GM12801 (cell line): ENCODE results near the gene LRRN4CL.

ENCODE experiments used
- TF ChIP-seq, protein P1 (sequence below): IDR thresholded peaks from one replicate; pipeline ENCODE4 v1.5.1; 2011; ENCODE audit warnings: control low read depth; ENCODE audit not compliant: insufficient read length; ENCODE audit errors: extremely low read depth

LRRN4CL gene

DNA sequence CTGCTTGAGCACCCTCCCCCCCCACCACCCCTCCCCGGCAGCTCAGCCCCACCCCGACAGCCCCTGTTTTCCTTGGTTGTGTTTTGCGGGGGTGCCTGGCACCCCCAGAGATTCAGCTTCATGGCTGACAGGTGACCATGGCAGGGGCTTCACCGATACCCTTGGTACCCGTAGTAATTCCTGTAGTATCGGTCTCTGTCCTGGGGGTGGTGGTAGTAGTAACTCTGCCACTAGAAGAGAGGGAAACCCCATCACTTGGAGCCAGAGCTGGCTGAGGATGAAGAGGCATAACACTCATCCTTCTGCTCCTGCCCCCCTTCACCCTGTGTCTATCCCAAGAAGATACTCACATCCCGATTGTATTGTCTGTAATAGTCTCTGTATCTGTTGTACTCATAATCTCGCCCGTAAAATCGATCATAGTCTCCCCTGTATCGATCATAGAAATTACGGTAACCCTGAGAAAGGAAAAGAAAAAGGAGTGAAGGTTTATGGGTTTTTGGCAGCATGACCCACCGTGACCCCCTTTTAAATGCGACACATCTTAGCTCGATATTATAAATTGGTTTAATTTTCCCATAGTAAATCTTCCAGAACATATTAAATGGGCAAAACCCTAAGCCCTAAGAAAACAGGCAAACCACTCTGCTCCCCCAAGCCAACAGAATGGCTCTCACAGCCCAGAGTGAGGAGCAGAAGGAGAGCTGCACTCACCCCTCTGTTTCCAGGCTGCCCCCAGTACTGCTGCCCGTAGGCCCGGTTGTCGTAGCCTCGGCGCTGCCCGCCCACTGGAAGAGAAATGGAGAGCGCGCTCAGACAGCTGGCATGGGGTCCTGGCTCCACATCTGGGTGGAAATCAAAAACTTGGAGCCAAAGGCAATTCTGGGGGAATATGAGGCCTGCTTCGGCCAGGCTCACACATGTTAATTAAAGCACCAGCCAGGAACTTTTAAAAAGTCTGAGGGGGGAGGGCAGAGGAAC is 26.1 kb upstream of the LRRN4CL start:
- TF ChIP-seq, protein P1, sequence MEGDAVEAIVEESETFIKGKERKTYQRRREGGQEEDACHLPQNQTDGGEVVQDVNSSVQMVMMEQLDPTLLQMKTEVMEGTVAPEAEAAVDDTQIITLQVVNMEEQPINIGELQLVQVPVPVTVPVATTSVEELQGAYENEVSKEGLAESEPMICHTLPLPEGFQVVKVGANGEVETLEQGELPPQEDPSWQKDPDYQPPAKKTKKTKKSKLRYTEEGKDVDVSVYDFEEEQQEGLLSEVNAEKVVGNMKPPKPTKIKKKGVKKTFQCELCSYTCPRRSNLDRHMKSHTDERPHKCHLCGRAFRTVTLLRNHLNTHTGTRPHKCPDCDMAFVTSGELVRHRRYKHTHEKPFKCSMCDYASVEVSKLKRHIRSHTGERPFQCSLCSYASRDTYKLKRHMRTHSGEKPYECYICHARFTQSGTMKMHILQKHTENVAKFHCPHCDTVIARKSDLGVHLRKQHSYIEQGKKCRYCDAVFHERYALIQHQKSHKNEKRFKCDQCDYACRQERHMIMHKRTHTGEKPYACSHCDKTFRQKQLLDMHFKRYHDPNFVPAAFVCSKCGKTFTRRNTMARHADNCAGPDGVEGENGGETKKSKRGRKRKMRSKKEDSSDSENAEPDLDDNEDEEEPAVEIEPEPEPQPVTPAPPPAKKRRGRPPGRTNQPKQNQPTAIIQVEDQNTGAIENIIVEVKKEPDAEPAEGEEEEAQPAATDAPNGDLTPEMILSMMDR = no peak

DNA sequence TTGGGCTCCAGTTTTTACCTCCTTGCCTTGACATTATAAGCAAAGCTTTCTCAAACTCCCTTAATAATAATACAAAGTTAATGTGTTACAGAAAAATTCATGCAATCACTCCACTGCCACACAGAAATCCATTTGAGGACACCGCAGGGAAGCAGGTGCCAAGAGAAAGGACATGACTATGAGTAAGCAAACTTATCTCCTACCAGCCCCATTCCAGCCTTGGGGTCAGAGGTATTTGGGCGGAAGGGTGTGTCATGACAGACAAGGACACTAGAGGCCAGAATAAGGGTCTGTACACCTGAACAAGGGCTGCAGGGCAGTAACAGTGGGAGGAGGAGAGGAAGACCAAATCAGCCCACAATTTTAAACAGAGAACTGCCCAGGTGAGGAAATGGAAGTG is 24.0 kb upstream of the LRRN4CL start:
- TF ChIP-seq, protein P1 = no peak

DNA sequence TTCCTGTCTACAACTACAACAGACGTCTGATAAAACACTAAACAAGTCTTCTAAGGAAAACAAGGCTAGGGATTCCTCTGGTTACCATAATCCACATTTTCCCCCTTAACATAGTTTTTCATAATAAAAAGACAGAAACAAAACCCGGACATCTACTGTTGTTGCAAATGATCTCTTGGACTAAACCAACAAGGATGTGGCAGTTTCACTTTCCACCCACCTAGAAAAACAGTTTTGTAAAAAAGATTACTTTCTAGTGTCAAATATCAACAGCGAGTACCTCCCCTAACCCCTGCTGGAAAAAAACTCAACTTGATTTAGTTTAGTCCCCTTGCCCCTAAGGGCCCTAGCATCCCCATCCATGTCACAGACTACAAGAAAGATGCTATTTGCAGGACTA is 23.5 kb upstream of the LRRN4CL start:
- TF ChIP-seq, protein P1 = no peak

DNA sequence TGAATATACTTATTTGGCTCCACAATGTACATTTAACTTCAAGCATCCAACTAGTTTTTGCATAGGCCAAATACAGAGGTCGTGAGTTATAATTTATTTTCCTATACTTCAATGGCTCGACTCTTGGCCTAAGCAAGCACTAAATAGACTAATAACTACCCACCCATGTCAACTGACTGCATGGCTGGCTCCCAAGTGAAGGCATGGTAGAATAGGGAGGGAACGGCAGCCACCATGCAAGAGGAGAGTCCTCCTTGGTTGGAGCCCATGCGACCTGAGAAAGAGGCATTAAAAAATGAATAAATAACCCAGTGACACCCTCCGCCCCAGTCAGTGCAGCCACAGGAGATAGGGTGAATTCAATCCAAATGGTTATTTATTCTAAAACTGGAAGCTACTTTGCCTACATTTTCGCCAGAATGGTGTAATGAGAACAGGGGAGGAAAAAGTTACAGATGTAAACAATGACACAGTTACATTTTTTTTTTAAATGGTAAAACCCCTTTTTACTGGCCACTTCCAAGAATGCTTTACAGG is 23.0 kb upstream of the LRRN4CL start:
- TF ChIP-seq, protein P1 = no peak

DNA sequence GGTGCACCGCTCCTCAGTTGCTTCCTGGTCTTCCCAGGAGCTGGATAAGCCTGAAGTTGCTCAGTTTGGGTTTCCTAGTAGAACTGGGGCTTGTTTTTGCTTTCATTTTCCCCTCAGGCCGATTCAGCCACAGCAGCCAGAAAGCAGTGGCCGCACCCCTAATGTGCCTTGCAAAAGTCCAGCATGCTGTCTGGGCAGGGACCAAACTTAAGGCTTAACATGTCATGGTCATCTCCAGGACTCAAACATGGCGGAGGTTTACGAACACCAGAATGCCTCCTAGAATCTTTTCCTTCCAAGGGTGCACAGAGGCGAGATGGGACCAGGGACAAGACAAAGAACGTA is 20.6 kb upstream of the LRRN4CL start:
- TF ChIP-seq, protein P1 = no peak

DNA sequence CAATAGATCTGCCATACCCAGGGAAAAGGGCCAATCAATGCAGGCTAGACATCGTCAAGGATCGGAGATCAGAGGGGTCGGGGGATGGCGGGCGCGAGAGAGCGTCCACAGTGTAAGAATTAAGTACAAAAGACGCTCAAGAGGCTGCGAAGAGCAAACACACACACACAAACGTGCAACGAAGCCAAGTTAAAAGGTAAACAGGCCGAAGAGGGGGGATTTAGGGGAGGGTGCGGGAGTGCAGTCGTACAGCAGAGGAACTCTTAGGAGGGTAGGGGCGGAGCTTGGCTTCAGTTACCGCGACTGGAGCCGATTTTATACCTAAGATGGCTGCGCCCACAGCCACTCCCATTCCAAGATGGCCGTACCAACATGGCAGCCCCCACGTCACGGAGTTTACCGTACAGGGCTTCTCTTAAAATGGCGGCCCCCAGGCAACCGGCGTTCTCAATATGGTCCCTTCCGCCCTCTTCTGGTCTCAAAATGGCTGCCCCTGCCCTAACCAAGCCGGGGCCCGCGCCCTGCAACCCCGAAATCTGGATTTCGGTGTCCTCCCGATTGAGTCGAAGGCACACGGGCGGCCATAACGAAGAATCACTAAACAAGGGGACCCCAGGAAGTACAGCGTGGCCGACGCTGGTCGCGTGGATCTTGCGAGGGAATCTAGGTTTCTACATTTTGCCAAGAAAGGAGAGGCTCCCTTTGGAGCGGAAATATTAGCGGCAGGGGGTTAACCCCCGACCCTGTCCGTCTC is 20.1 kb upstream of the LRRN4CL start:
- TF ChIP-seq, protein P1 = no peak

DNA sequence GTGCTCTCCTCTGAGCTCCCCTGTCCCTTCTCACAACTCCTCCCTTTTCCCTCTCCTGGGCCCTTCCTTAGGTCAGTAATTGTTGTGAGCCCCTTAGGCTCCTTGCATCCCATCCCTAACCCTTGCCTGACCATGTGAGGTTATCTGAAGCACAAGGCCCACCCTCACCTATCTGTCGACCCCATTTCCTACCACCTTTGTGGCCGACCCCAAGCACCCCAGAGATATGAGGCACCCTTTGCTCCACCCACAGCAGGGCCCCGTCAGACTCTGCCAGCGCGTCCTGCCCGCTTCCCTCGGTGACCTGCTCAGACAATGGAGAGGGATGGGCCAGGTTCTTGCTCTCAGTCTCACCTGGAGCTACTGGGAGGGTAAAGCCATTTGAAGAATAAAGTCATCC is 19.5 kb upstream of the LRRN4CL start:
- TF ChIP-seq, protein P1 = no peak
